ENCODE data around the gene TMEM123.
"Not testable (repeated sequence)": the region's sequence is repeated elsewhere in the genome, so short reads cannot be mapped to it uniquely, and the experiment has no call there.

TMEM123 gene

DNA sequence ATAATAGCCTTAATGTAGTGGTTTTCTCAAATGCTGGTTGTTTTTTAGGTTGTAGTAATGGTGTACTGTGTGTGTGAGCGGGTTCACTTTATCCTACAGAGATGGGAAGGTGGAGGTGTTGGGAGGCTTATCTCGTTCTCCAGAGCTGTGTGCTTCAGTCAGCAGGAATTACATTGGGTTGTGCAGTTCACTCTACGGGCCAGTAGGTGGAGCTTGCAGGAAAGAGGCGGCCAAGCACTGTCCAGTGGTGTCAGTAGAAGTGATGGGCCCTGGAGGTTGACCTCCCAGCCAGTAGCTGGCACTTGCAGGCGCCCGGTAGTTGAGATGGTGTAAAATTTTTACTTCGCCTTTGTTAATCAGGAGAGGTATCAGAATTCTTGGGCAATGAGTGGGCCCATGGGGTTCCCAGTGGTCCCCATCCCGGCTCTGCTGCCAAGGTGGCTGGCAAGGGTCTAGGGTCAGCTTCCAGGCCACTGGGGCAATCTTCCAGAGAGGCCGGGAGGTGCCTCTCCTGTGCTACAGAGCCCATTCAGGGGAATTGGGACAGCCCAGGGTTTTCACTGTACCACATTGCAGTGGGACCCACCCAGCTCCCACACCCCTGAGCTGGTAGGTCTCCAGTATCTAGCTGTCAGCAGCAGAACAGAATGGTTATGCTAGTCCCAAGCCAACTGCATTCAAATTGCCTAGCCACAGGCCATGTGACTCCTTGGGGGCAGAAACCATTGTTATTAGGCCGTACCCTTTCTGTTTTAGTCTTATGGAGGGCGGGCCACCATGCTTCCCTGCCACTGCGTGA is 61.7 kb downstream of the TMEM123 start:
- DNase-seq, result peak; percentile 64

DNA sequence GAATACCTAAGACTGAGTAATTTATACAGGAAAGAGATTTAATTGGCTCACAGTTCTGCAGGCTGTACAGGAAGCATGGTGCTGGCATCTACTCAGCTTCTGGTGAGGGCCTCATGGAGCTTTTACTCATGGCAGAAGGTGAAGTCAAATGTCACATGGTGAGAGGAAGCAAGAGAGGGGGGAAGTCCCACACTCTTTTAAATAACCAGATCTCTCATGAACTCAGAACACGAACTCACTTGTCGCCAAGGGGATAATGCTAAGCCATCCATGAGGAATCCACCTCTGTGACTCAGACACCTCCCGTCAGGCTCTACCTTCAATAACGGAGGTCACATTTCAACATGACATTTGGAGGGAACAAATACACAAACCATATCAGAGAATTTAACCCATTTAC is 63.3 kb downstream of the TMEM123 start:
- no peak for DNase-seq

- no peak for DNase-seq
These were observed 65.4 kb downstream of the TMEM123 start for GRCh38 chr11:102387043-102387781.

DNA sequence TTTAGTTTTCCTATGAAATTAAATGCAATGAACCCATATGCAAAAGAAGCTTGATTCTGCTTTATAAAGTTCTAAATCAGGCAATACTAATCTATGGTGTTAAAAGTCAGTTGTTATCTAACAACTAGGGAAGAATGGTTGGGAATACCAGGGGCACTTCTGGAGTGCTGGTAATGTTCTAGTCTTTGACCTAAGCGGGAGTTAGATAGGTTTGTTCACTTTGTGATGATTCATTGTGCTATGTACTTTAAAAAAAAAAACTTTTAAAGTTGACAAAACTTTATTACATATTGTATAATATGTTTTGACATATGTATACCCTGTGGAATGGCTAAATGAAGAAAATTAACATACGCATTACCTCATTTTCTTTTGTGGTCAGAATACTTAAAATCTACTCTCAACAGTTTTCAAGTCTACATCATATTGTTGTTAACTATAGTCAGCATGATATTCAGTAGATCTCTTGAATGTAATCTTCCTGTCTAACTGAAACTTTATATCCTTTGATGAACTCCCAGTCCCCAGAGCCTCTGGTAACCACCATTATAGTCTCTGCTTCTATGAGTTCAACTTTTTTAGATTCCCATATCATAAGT is 66.3 kb downstream of the TMEM123 start:
- DNase-seq, result no peak

GRCh38 chr11:102385085-102386007 is 67.2 kb downstream of the TMEM123 start:
- DNase-seq, result no peak

GRCh38 chr11:102384419-102385079 is 68.0 kb downstream of the TMEM123 start:
- no peak for DNase-seq

DNA sequence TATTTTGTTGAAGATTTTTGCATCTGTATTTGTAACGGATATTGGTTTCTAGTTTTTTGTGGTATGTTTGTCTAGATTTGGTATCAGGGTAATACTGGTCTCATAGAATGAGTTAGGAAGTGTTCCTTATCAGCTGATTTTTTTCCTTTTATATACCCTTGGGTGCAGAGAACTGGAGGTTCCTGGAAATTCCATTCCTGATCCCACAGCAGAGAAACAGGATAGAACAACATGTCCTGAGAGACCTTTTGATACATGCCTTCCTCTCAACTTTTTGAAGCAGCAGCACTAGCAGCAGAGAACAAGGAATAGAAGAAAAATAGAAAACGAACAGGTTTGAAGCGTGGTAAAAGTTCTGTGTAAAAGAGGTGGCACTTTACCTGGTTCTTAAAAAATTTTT is 68.7 kb downstream of the TMEM123 start:
- no peak for DNase-seq

GRCh38 chr11:102382384-102382783 is 70.2 kb downstream of the TMEM123 start:
- no peak for DNase-seq

- DNase-seq, result no peak
These were observed 73.7 kb downstream of the TMEM123 start for GRCh38 chr11:102378818-102379217.

GRCh38 chr11:102377891-102378290 is 74.7 kb downstream of the TMEM123 start:
- DNase-seq, result no peak

DNA sequence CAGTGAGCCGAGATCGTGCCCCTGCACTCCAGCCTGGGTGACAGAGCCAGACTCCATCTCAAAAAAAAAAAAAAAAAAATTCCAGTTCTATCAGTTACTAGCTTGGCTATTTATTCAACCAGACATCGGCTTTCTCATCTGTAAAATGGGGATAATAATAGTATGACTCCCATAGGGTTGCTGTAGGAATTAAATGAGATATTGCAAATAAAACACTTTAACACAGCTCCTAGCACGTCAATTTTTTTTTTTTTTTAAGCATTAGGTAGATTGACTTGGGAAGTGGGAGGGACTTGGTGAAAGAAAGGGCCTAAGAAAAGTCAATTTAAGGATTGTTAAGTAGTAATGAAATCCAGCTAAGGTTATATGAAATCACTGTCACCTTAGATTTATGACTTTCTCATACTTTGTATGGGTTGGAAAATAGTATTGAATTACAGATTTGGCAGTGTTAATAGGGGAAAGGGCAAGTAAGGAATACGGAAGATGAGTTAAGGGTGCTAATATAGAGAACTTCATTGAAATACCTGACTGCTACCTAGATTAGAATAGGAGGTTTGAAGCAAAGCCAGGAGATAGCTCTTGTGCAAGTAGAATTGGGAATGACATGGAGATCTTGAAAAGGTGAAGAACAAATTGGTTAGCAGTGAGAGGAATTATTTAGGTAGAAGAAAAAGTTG is 76.7 kb downstream of the TMEM123 start:
- no peak for DNase-seq

DNA sequence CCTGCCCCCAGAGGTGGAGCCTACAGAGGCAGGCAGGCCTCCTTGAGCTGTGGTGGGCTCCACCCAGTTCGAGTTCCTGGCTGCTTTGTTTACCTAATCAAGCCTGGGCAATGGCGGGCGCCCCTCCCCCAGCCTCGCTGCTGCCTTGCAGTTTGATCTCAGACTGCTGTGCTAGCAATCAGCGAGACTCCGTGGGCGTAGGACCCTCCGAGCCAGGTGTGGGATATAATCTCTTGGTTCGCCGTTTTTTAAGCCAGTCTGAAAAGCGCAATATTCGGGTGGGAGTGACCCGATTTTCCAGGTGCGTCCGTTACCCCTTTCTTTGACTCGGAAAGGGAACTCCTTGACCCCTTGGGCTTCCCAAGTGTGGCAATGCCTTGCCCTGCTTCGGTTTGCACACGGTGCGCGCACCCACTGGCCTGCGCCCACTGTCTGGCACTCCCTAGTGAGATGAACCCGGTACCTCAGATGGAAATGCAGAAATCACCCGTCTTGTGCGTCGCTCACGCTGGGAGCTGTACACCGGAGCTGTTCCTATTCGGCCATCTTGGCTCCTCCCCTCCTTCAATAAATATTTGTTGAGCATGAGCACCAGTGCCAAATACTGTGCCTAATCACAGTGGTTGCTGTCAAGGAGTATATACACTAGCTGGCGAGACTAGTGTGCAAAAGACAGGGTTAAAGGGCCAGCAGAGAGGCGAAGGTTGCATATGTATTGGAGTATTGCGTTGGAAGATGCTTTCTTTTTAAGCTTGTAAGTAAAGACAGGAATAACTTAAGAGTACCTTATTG is 77.7 kb downstream of the TMEM123 start:
- DNase-seq, result not testable (repeated sequence)

- peak; percentile 71 for DNase-seq
These were observed 84.1 kb downstream of the TMEM123 start for GRCh38 chr11:102368472-102368871.

- peak; percentile 24 for DNase-seq
These were observed 85.2 kb downstream of the TMEM123 start for GRCh38 chr11:102367364-102367763.

- no peak for DNase-seq
These were observed 87.6 kb downstream of the TMEM123 start for GRCh38 chr11:102364991-102365390.

GRCh38 chr11:102361086-102362031 is 91.2 kb downstream of the TMEM123 start:
- DNase-seq, result no peak

DNA sequence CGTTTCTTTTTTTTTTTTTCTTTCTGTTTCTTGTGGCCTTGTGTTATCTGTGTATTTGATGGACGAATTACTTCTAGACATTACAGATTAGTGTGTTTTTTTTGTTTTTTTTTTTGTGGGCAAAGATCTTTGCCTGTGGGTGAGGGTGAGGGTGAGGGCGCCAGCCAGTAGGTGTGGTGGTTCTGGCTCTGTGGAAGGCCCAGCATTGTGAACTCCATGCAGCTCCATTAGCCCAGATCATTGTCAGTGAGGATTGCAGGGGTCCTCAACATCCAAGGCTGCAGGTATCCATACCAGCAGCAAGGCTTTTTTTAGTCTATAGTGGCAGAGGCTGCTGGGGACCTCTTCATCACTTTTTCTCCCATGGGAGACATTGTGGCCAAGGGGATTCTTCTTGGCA is 91.9 kb downstream of the TMEM123 start:
- no peak for DNase-seq

GRCh38 chr11:102359372-102359771 is 93.2 kb downstream of the TMEM123 start:
- DNase-seq, result no peak

DNA sequence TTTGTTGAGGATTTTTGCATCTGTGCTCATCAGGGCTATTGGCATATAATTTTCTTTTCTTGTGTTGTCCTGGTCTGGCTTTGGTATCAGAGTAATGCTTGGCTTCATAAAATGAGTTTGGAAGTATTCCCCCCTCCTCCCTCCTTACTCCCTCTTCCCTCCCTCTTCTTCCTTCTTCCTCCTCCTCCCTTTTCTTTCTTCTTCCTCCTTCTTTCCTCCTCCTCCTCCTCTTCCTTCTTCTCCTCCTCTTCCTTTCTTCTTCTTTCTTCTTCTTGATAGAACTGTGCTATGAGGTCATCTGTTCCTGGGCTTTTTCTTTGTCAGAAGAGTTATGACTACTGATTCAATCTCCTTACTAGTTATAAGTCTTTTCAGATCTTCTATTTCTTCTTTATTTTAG is 95.4 kb downstream of the TMEM123 start:
- no peak for DNase-seq

Measured in activated CD4-positive, alpha-beta T cell treated with anti-CD3 and anti-CD28 coated beads, Interleukin-2, amount 50 U/mL, for 16 hours (primary cell).